SK-N-MC (cell line): Measurements from ENCODE around the gene ZC3H7B.
A peak's percentile ranks its signal among the peaks of the same experiment; 100 is the strongest.
"Not testable (repeated sequence)": the region's sequence is repeated elsewhere in the genome, so short reads cannot be mapped to it uniquely, and the experiment has no call there.

Experiments
- DNase-seq: peaks from one replicate; pipeline ENCODE4 v3.0.0-alpha.2; 2011; ENCODE audit warnings: low read depth, low spot score
- H3K27ac ChIP-seq: fragments of 200-600 bp; sonication (generic); 2 replicates; pipeline ENCODE4 v1.5.1; 2016; ENCODE audit warnings: mixed run types
- H3K36me3 ChIP-seq: fragments of 200-600 bp; sonication (generic); 2 replicates; pipeline ENCODE4 v1.6.1; 2017; ENCODE audit warnings: antibody characterized with exemption, low read length, mixed read lengths; ENCODE audit not compliant: insufficient read depth
- H3K4me3 ChIP-seq: fragments of 200-600 bp; sonication (generic); 2 replicates; pipeline ENCODE4 v1.5.1; 2016
- H3K9ac ChIP-seq: fragments of 200-600 bp; sonication (generic); 2 replicates; pipeline ENCODE4 v1.8.0; 2017; ENCODE audit warnings: mixed run types, mixed read lengths; ENCODE audit not compliant: insufficient read length
- H3K9me3 ChIP-seq: fragments of 200-600 bp; sonication (generic); 2 replicates; pipeline ENCODE4 v1.6.1; 2017; ENCODE audit warnings: low read depth, mild to moderate bottlenecking, antibody characterized with exemption, low read length, moderate library complexity, mixed read lengths
- EZH2 ChIP-seq: fragments of 200-600 bp; sonication (generic); IDR thresholded peaks from one replicate; pipeline ENCODE4 v1.6.1; 2017; ENCODE audit warnings: antibody characterized with exemption
- FOXP2 ChIP-seq: optimal IDR thresholded peaks from 2 replicates; pipeline ENCODE3; 2011; ENCODE audit warnings: mild to moderate bottlenecking, moderate library complexity; ENCODE audit not compliant: insufficient read depth; ENCODE audit errors: extremely low read length, control extremely low read depth
- POLR2AphosphoS5 ChIP-seq: IDR thresholded peaks from 2 replicates; pipeline ENCODE4 v1.6.1; 2012; ENCODE audit warnings: mild to moderate bottlenecking, low read depth, low read length, borderline replicate concordance

The ZC3H7B gene

GRCh38 chr22:41384128-41384527 is 82.8 kb downstream of the ZC3H7B start:
- Histone ChIP-seq H3K27ac (no peak overlapping the region), H3K4me3 (no peak overlapping the region), H3K9ac (no peak overlapping the region), H3K36me3 (peaks cover 9% of the 10 kb centered on the region; the same call in 1 of the 2 replicates), H3K9me3 (no peaks in the 10 kb centered on the region)
- TF ChIP-seq POLR2AphosphoS5 (no peak), EZH2 (no peak), FOXP2 (no peak)
- DNase-seq: no peak

GRCh38 chr22:41387341-41387740 is 86.0 kb downstream of the ZC3H7B start:
- DNase-seq: no peak
- H3K9ac ChIP-seq: no peak overlapping the region

GRCh38 chr22:41394012-41394356 is 92.7 kb downstream of the ZC3H7B start:
- DNase-seq: no peak
- Histone ChIP-seq H3K9ac (no peak overlapping the region), H3K4me3 (peak overlapping the region; percentile 67), H3K9me3 (no peaks in the 10 kb centered on the region), H3K27ac (peak overlapping the region; percentile 90), H3K36me3 (peaks cover 18% of the 10 kb centered on the region; the same call in 1 of the 2 replicates)
- TF ChIP-seq POLR2AphosphoS5 (no peak), FOXP2 (no peak), EZH2 (no peak)

More at GRCh38 chr22:41387341-41387740, 86.0 kb downstream of the ZC3H7B start:
- TF ChIP-seq POLR2AphosphoS5 (no peak), FOXP2 (no peak), EZH2 (no peak)
- Histone ChIP-seq H3K4me3 (no peak overlapping the region), H3K9me3 (no peaks in the 10 kb centered on the region), H3K27ac (no peak overlapping the region), H3K36me3 (peaks cover 9% of the 10 kb centered on the region; the same call in 1 of the 2 replicates)

GRCh38 chr22:41395531-41396240 is 94.4 kb downstream of the ZC3H7B start:
- H3K36me3 ChIP-seq: peaks cover 18% of the 10 kb centered on the region; the same call in 1 of the 2 replicates
- H3K27ac ChIP-seq: no peak overlapping the region

GRCh38 chr22:41397143-41397811 is 96.0 kb downstream of the ZC3H7B start:
- no peak overlapping the region for H3K9ac ChIP-seq
- peaks cover 18% of the 10 kb centered on the region; the same call in 1 of the 2 replicates for H3K36me3 ChIP-seq
- no peak for DNase-seq
- no peak for TF ChIP-seq EZH2
- no peak for TF ChIP-seq POLR2AphosphoS5
- TF ChIP-seq FOXP2: no peak
- H3K27ac ChIP-seq: no peak overlapping the region
- no peaks in the 10 kb centered on the region for H3K9me3 ChIP-seq
- no peak overlapping the region for H3K4me3 ChIP-seq

More at GRCh38 chr22:41395531-41396240, 94.4 kb downstream of the ZC3H7B start:
- no peak overlapping the region for H3K9ac ChIP-seq
- no peak overlapping the region for H3K4me3 ChIP-seq
- TF ChIP-seq EZH2: no peak
- TF ChIP-seq FOXP2: no peak
- TF ChIP-seq POLR2AphosphoS5: no peak
- no peak for DNase-seq
- no peaks in the 10 kb centered on the region for H3K9me3 ChIP-seq

GRCh38 chr22:41398921-41399320 is 97.6 kb downstream of the ZC3H7B start:
- no peak for DNase-seq
- TF ChIP-seq POLR2AphosphoS5 (no peak), EZH2 (no peak), FOXP2 (no peak)
- Histone ChIP-seq H3K4me3 (no peak overlapping the region), H3K36me3 (peaks cover 18% of the 10 kb centered on the region; the same call in 1 of the 2 replicates), H3K9ac (no peak overlapping the region), H3K27ac (no peak overlapping the region), H3K9me3 (no peaks in the 10 kb centered on the region)

GRCh38 chr22:41401781-41402648 is 100.7 kb downstream of the ZC3H7B start:
- peak; percentile 66; the same call in 1 of the 2 replicates for TF ChIP-seq POLR2AphosphoS5
- no peak for TF ChIP-seq FOXP2
- TF ChIP-seq EZH2: no peak
- peak overlapping the region; percentile 71 for H3K4me3 ChIP-seq
- peak; percentile 96 for DNase-seq
- H3K27ac ChIP-seq: peak overlapping the region; percentile 85
- H3K9me3 ChIP-seq: no peaks in the 10 kb centered on the region
- peak overlapping the region; percentile 37 for H3K9ac ChIP-seq
- H3K36me3 ChIP-seq: no peaks in the 10 kb centered on the region; the same call in 1 of the 2 replicates

GRCh38 chr22:41402851-41403250 is 101.5 kb downstream of the ZC3H7B start:
- H3K27ac ChIP-seq: peak overlapping the region; percentile 85
- DNase-seq, H3K36me3 ChIP-seq, H3K9me3 ChIP-seq, H3K4me3 ChIP-seq, H3K9ac ChIP-seq: not testable (repeated sequence)
